Aorta (tissue), 5 donors: ENCODE data around the gene ZMIZ1. TPM values are rescaled to one million over a fixed set of nuclear protein-coding genes. Genes with fewer than 3 reads are reported as not detected.
A peak's percentile ranks its signal among the peaks of the same experiment; 100 is the strongest.

Experiments
- ATAC-seq: fragments of 200-7000 bp; cut with Tn5 transposase; one replicate; pipeline ENCODE4 v1.9.1; 2022; ENCODE audit warnings: moderate library complexity; ENCODE audit not compliant: low FRiP score
- DNase-seq, 2 donors: peaks; one replicate each; pipeline ENCODE4 v3.0.0-alpha.2; 2020
- H3K27ac ChIP-seq, 2 donors: one replicate each; pipeline ENCODE4 v1.5.1; 2013; ENCODE audit warnings: low read length in 2 of 2, mild to moderate bottlenecking in 2 of 2, moderate library complexity in 2 of 2, control low read depth in 1 of 2, inconsistent platforms in 1 of 2, low read depth in 1 of 2
- H3K27me3 ChIP-seq, 2 donors: one replicate each; pipeline ENCODE4 v1.6.1; 2013; ENCODE audit warnings: control low read depth in 1 of 2, low read length in 1 of 2, mild to moderate bottlenecking in 1 of 2, moderate library complexity in 1 of 2; ENCODE audit not compliant: insufficient read depth in 2 of 2, control insufficient read depth in 1 of 2
- H3K36me3 ChIP-seq, 2 donors: one replicate each; pipeline ENCODE4 v1.6.1; 2013; ENCODE audit warnings: control low read depth in 1 of 2, low read length in 1 of 2, mild to moderate bottlenecking in 1 of 2; ENCODE audit not compliant: insufficient read depth in 2 of 2, control insufficient read depth in 1 of 2
- H3K4me1 ChIP-seq, 2 donors: one replicate each; pipeline ENCODE4 v1.6.1; 2013; ENCODE audit warnings: low read length in 2 of 2, control low read depth in 1 of 2, mild to moderate bottlenecking in 1 of 2, moderate library complexity in 1 of 2; ENCODE audit not compliant: insufficient read depth in 2 of 2, control insufficient read depth in 1 of 2
- H3K4me3 ChIP-seq, 2 donors: one replicate each; pipeline ENCODE4 v1.5.1; 2013; ENCODE audit warnings: low read length in 2 of 2, control low read depth in 1 of 2, mild to moderate bottlenecking in 1 of 2
- H3K9me3 ChIP-seq: one replicate; pipeline ENCODE4 v1.6.1; 2013; ENCODE audit warnings: mild to moderate bottlenecking, low read length; ENCODE audit not compliant: control insufficient read depth
- WGBS, 2 donors: extraction: QIAGEN DNeasy Blood & Tissue Kit; methylation state at CpG; one replicate each; pipeline ENCODE4 v1.1.7; 2013; 5-methylcytosine and 5-hydroxymethylcytosine counted together
- intact Hi-C, 2 donors: fragments of 100-400 bp; cut with DNase I; formaldehyde crosslinking; loops; one replicate each; pipeline versions ENCODE4 v1.14.2 to v1.15.0; 2022
- polyA plus RNA-seq, 2 donors: library from polyadenylated mRNA; stranded (reverse); fragments of 200-250 nt; gene quantifications; one replicate each; pipeline ENCODE4 v1.2.3, GENCODE V29; 2013
- total RNA-seq, 2 donors: library from RNA; stranded (reverse); fragmentation: NEBNext Ultra II Directional; extraction: Animal tissue kit (Norgen Biotek cat#: 25700); gene quantifications; one replicate each; pipeline ENCODE4 v1.2.1, GENCODE V29; 2021
- donor health status: healthy with polysubstance abuse.
- donor health status: Bipolar disorder and iron deficiency.
- donor health status: DM: no; HTN: no; CAD: no.
- donor health status: DM: no; HTN: no; CAD: no.
- donor health status: DM: yes; HTN: yes; CAD: no.

Gene ZMIZ1
- total and polyA plus RNA-seq, 4 donors: 7.8 to 84.1 (median 28.2) TPM

DNA sequence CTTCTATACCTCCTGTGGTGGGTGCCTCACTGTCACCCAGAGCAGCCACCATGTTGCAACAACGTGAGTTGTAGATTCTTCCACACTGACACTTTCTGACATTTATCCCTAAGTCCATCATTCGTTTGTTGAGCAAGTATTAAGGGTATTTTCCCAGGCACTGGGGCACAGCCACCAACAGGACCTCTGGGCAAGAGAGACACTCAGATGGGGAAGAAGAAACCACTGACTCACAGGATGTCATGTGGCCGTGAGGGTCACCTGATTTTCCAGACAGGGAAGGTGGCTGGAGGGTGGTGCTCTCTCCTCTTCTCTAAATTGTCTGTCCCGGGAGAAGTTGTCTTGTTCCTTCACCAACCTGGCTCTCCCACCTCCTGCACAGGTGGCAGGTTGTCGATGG, 226.8 kb downstream of the ZMIZ1 start:
- H3K27me3 ChIP-seq: no peaks in the 10 kb centered on the region
- no peak overlapping the region for H3K4me3 ChIP-seq
- peak in 1 of 2 donors; percentile 78 for DNase-seq
- H3K27ac ChIP-seq: no peak overlapping the region
- H3K9me3 ChIP-seq: no peaks in the 10 kb centered on the region
- intact Hi-C loops: no loop called here
- no peaks in the 10 kb centered on the region for H3K4me1 ChIP-seq
- no peak for ATAC-seq
- whole genome bisulfite sequencing, 2 donors: 88 to 90% methylated on average over 5 of the region's 5 CpGs
- H3K36me3 ChIP-seq: peaks cover 0 to 2% of the 10 kb centered on the region in 2 donors

DNA sequence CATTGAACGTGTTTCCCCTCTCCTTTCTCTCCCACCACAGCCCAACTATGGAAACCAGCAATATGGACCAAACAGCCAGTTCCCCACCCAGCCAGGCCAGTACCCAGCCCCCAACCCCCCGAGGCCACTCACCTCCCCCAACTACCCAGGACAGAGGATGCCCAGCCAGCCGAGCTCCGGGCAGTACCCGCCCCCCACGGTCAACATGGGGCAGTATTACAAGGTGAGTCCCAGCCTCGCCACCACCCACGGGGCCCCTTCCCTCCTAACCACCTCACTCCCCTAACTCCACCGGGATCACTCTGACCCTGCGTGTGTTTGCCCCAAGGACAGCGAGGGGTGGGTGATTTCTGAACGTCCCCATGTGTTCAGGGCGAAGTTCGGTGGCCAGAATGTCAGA, 227.7 kb downstream of the ZMIZ1 start:
- no peak for ATAC-seq
- no peaks in the 10 kb centered on the region for H3K9me3 ChIP-seq
- no peak for DNase-seq
- 89 to 90% methylated on average over 14 of the region's 14 CpGs for WGBS, 2 donors
- intact Hi-C loops: no loop called here
- no peak overlapping the region for H3K4me3 ChIP-seq
- H3K4me1 ChIP-seq: no peaks in the 10 kb centered on the region
- no peaks in the 10 kb centered on the region for H3K27me3 ChIP-seq
- H3K36me3 ChIP-seq: no peaks in the 10 kb centered on the region
- no peak overlapping the region for H3K27ac ChIP-seq

DNA sequence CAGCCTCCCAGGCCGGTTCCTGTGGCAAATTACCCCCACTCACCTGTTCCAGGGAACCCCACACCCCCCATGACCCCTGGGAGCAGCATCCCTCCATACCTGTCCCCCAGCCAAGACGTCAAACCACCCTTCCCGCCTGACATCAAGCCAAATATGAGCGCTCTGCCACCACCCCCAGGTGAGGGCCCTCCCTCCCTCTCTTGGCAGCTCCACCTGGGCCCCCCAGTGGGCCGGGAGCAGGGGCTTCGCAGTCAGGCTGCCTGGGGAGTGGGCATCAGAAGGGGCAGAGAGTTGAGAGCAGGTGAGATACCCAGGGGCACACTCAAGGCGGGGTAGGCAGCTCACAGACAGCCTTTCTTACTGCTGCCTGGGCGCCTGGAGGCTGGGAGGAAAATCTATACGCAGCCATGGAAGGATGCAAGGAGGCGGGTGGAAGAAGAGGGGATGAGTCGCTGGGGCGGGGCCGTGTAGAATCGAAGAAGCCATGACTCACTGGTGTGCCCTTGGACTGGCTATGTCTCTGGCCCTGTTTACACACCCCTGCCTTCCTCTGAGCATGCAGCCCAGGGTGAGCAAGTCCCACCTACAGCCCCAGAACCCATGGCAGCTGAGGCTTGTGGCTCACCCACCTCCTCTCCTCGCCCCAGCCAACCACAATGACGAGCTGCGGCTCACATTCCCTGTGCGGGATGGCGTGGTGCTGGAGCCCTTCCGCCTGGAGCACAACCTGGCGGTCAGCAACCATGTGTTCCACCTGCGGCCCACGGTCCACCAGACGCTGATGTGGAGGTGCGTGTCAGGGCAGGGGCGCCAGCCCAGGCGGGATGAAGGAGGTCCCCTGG, 229.9 kb downstream of the ZMIZ1 start:
- H3K9me3 ChIP-seq: no peaks in the 10 kb centered on the region
- intact Hi-C loops: no loop called here
- H3K4me1 ChIP-seq: no peaks in the 10 kb centered on the region
- H3K4me3 ChIP-seq: no peak overlapping the region
- no peak for ATAC-seq
- WGBS, 2 donors: 85 to 86% methylated on average over 27 of the region's 27 CpGs
- no peak overlapping the region for H3K27ac ChIP-seq
- no peaks in the 10 kb centered on the region for H3K36me3 ChIP-seq
- peak; percentile 82 to 90 for DNase-seq
- H3K27me3 ChIP-seq: no peaks in the 10 kb centered on the region

DNA sequence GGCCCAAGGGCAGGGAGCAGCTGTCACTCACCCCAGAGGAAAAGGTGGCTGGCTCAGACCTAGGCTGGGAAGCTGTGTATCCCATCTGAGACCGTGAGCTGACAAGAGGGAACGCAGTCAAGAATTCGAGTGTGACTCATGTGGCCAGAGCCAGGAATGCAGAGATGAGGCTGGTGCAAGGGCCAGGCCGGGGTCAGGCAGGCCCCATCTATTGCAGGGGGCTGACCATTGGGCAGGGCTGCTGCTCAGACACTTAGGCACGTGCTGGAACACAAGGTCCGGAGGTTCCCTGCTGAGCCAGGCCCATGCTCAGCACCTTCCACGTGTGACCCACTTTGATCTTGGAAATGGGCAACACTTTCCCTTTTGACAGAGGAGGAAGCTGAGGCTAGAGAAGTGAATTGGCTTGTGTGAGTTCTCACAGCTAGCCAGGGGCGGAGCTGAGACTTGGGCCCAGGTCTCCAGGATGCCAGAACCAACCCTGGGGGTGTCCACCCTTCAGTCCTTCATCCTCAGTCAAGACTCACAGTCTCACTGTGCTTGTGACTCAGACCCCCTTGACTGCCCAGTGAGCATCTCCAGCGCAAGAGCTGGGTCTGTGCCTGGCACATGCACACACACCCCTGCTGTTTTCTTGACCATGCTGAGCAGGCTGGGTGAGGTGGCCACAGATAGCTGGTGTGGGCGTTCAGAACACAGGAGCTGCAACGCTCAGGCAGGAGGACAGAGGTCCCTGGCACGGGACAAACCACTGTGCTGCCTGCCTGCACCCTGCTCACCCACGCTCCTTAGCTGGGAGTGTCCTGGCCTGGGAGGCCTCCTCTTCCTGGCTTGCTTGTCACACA, 230.9 kb downstream of the ZMIZ1 start:
- H3K9me3 ChIP-seq: no peaks in the 10 kb centered on the region
- H3K36me3 ChIP-seq: peaks cover 0 to 4% of the 10 kb centered on the region in 2 donors
- ATAC-seq (no peak), DNase-seq (peak in 1 of 2 donors; percentile 69)
- H3K27me3 ChIP-seq: no peaks in the 10 kb centered on the region
- H3K27ac ChIP-seq: no peak overlapping the region
- H3K4me3 ChIP-seq: no peak overlapping the region
- 60 to 62% methylated on average over 13 of the region's 13 CpGs for WGBS, 2 donors
- intact Hi-C loops: no loop called here
- no peaks in the 10 kb centered on the region for H3K4me1 ChIP-seq

DNA sequence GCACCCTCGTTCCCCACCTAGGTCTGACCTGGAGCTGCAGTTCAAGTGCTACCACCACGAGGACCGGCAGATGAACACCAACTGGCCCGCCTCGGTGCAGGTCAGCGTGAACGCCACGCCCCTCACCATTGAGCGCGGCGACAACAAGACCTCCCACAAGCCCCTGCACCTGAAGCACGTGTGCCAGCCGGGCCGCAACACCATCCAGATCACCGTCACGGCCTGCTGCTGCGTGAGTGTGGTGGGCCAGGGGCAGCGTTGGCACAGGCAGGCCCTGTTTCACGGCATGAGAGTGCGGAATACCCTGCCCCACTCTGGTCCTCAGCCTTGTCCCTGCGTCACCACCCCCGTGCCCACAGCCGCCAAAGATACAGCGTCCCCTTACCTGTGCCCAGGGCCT, 231.9 kb downstream of the ZMIZ1 start:
- H3K36me3 ChIP-seq: peaks cover 0 to 4% of the 10 kb centered on the region in 2 donors
- no peak overlapping the region for H3K27ac ChIP-seq
- no peaks in the 10 kb centered on the region for H3K4me1 ChIP-seq
- no peak for DNase-seq
- intact Hi-C loops: no loop called here
- 92 to 94% methylated on average over 24 of the region's 24 CpGs for WGBS, 2 donors
- ATAC-seq: no peak
- H3K4me3 ChIP-seq: no peak overlapping the region
- no peaks in the 10 kb centered on the region for H3K9me3 ChIP-seq
- H3K27me3 ChIP-seq: no peaks in the 10 kb centered on the region

DNA sequence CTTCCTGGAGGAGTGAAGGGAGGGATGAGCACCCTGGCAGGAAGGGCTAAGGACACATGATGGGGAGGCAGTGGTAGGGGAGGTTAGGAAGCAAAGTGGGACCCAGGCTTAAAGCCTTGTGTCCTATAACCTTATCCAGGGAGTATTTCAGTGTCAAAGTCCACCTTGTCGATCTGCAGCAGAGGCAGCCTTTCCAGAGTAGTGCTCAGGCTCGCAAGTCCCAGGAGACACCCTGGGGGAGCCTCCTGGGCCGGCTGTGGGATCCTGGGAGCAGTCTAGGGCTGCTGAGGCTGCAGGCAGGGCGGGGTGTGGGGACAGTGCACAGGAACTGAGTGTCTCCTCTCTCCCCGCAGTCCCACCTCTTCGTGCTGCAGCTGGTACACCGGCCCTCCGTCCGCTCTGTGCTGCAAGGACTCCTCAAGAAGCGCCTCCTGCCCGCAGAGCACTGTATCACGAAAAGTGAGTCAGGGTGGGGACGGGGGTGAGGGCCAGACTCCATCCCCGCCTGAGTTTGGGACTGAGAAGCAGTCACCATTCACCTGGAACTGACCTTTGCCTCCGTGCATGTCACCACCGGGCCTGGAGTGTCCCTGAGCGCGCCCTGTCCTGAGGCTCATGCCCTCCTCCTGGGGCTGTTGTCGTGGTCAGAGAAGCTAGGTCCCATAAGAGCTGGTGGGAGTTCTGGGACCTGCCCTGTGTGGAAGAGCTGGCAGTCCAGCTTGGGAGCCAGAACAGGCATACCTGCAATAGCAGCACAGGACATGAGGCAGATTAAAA, 233.2 kb downstream of the ZMIZ1 start:
- no peak for ATAC-seq
- 89 to 91% methylated on average over 19 of the region's 19 CpGs for WGBS, 2 donors

DNA sequence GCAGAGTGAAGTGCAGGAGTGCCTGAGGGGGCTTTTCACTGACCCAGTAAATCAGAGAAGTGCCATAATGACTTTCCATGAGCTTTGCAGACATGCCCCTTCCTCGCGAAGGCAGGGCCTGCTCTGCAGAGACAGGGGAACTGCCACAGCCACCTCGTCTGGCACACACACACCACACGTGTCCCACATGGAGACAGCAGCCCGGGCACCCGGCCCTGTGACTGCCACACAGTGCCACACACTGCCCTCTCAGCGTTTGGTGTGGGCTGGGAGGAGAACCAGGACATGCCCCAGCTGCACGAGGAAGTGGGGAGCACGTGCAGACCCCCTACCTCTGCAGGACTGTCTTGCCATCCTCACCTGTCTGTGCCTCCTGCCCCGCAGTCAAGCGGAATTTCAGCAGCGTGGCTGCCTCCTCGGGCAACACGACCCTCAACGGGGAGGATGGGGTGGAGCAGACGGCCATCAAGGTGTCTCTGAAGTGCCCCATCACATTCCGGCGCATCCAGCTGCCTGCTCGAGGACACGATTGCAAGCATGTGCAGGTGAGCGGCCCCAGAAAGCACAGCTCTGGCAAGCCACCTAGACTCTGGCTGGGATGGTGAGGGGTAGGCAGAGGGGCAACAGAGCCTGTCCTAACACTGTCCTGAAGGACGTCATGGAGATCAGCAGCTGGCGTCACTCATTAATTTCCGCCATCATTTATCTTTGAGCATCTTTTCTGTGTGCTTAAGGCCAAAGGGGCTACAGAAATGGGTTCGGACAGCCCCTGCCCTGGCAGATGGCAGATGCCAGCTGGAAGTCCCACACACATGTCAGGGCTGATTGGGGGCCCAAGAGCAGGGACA, 235.1 kb downstream of the ZMIZ1 start:
- Histone ChIP-seq H3K27ac (no peak overlapping the region), H3K4me1 (no peaks in the 10 kb centered on the region), H3K27me3 (no peaks in the 10 kb centered on the region), H3K9me3 (no peaks in the 10 kb centered on the region), H3K4me3 (no peak overlapping the region), H3K36me3 (peaks cover 0 to 9% of the 10 kb centered on the region in 2 donors)
- 90 to 93% methylated on average over 25 of the region's 25 CpGs for WGBS, 2 donors
- ATAC-seq (no peak), DNase-seq (no peak)
- intact Hi-C loops: no loop called here

More for the DNA sequence above, 233.2 kb downstream of the ZMIZ1 start:
- no peaks in the 10 kb centered on the region for H3K27me3 ChIP-seq
- H3K27ac ChIP-seq: no peak overlapping the region
- intact Hi-C loops: no loop called here
- no peak overlapping the region for H3K4me3 ChIP-seq
- no peaks in the 10 kb centered on the region for H3K9me3 ChIP-seq
- H3K36me3 ChIP-seq: peaks cover 0 to 7% of the 10 kb centered on the region in 2 donors
- DNase-seq: no peak
- no peaks in the 10 kb centered on the region for H3K4me1 ChIP-seq
